KMS-11 (cell line): ENCODE data around the gene FYN.

Experiments
- H2AFZ ChIP-seq: fragments of 200-600 bp; sonication (generic); 2 replicates; pipeline ENCODE4 v1.6.1; 2016; ENCODE audit warnings: antibody characterized with exemption, mixed run types, low read depth
- H3K27ac ChIP-seq: fragments of 200-600 bp; sonication (generic); 2 replicates; pipeline ENCODE4 v1.6.1; 2016; ENCODE audit warnings: mild to moderate bottlenecking, mixed run types
- H3K27me3 ChIP-seq: fragments of 200-600 bp; sonication (generic); 2 replicates; pipeline ENCODE4 v1.6.1; 2017; ENCODE audit warnings: mild to moderate bottlenecking, low read depth, mixed run types, moderate library complexity; ENCODE audit not compliant: insufficient read depth
- H3K36me3 ChIP-seq: fragments of 200-600 bp; sonication (generic); 2 replicates; pipeline ENCODE4 v1.6.1; 2017; ENCODE audit warnings: mild to moderate bottlenecking, mixed run types; ENCODE audit not compliant: insufficient read depth
- H3K4me1 ChIP-seq: fragments of 200-600 bp; sonication (generic); 2 replicates; pipeline ENCODE4 v1.6.1; 2016; ENCODE audit warnings: mild to moderate bottlenecking, low read depth, mixed run types; ENCODE audit not compliant: poor library complexity, severe bottlenecking
- H3K4me2 ChIP-seq: fragments of 200-600 bp; sonication (generic); 2 replicates; pipeline ENCODE4 v1.7.0; 2016; ENCODE audit warnings: mild to moderate bottlenecking, mixed run types
- H3K4me3 ChIP-seq: fragments of 200-600 bp; sonication (generic); IDR thresholded peaks from 2 replicates; pipeline ENCODE4 v1.6.1; 2017; ENCODE audit warnings: low read depth, low read length, mixed read lengths; ENCODE audit not compliant: insufficient read depth
- H3K79me2 ChIP-seq: fragments of 200-600 bp; sonication (generic); 2 replicates; pipeline ENCODE4 v1.6.1; 2016; ENCODE audit warnings: low read depth, mixed run types; ENCODE audit not compliant: insufficient read depth
- H3K9ac ChIP-seq: fragments of 200-600 bp; sonication (generic); 2 replicates; pipeline ENCODE4 v1.6.1; 2016; ENCODE audit warnings: mild to moderate bottlenecking, mixed run types
- H4K20me1 ChIP-seq: fragments of 200-600 bp; sonication (generic); 2 replicates; pipeline ENCODE4 v1.6.1; 2016; ENCODE audit warnings: mild to moderate bottlenecking, mixed run types; ENCODE audit not compliant: insufficient read depth
- CTCF ChIP-seq: fragments of 200-600 bp; sonication (generic); conservative IDR thresholded peaks from 2 replicates; pipeline ENCODE4 v1.6.1; 2017; ENCODE audit warnings: low read depth, mild to moderate bottlenecking, antibody characterized with exemption, low read length, moderate library complexity, mixed read lengths

The FYN gene

GRCh38 chr6:111779660-111780059 is 93.6 kb downstream of the FYN start:
- no peak overlapping the region for H3K4me2 ChIP-seq
- TF ChIP-seq CTCF: no peak
- no peak overlapping the region for H3K27ac ChIP-seq
- H3K79me2 ChIP-seq: no peaks in the 10 kb centered on the region
- H3K9ac ChIP-seq: no peak overlapping the region
- no peaks in the 10 kb centered on the region for H3K27me3 ChIP-seq
- H4K20me1 ChIP-seq: no peaks in the 10 kb centered on the region
- H2AFZ ChIP-seq: no peak overlapping the region
- no peaks in the 10 kb centered on the region for H3K4me1 ChIP-seq
- H3K4me3 ChIP-seq: no peak overlapping the region
- no peaks in the 10 kb centered on the region for H3K36me3 ChIP-seq

- Histone ChIP-seq H3K36me3 (no peaks in the 10 kb centered on the region), H3K27me3 (no peaks in the 10 kb centered on the region), H3K9ac (no peak overlapping the region), H3K4me1 (peaks cover 3% of the 10 kb centered on the region), H3K27ac (no peak overlapping the region), H3K4me3 (no peak overlapping the region), H4K20me1 (no peaks in the 10 kb centered on the region), H2AFZ (no peak overlapping the region), H3K4me2 (no peak overlapping the region), H3K79me2 (no peaks in the 10 kb centered on the region)
- TF ChIP-seq CTCF: no peak
Measured at GRCh38 chr6:111779031-111779430, 94.2 kb downstream of the FYN start.

DNA sequence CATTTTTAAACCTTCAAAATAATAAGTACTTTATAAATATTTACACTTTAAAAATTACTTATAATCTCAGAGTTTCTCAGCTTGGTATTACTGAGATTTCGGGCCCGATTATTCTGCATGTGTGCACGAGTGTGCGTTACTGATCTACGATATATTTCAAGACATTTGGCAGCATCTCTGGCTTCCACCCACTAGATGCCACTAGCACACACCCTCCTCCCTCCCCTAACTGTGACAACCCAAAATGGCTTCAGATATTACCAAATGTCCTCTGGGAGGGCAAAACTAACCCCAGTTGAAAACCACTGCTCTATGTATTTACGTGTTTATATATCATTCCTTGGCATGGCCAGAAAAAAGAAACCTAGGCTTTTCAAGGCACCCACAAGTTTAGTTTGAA is 95.9 kb downstream of the FYN start:
- Histone ChIP-seq H4K20me1 (no peaks in the 10 kb centered on the region), H3K4me3 (no peak overlapping the region), H3K79me2 (no peaks in the 10 kb centered on the region), H3K9ac (no peak overlapping the region), H2AFZ (no peak overlapping the region), H3K4me2 (no peak overlapping the region), H3K4me1 (peaks cover 6% of the 10 kb centered on the region), H3K36me3 (no peaks in the 10 kb centered on the region), H3K27ac (no peak overlapping the region), H3K27me3 (no peaks in the 10 kb centered on the region)
- TF ChIP-seq CTCF: no peak

DNA sequence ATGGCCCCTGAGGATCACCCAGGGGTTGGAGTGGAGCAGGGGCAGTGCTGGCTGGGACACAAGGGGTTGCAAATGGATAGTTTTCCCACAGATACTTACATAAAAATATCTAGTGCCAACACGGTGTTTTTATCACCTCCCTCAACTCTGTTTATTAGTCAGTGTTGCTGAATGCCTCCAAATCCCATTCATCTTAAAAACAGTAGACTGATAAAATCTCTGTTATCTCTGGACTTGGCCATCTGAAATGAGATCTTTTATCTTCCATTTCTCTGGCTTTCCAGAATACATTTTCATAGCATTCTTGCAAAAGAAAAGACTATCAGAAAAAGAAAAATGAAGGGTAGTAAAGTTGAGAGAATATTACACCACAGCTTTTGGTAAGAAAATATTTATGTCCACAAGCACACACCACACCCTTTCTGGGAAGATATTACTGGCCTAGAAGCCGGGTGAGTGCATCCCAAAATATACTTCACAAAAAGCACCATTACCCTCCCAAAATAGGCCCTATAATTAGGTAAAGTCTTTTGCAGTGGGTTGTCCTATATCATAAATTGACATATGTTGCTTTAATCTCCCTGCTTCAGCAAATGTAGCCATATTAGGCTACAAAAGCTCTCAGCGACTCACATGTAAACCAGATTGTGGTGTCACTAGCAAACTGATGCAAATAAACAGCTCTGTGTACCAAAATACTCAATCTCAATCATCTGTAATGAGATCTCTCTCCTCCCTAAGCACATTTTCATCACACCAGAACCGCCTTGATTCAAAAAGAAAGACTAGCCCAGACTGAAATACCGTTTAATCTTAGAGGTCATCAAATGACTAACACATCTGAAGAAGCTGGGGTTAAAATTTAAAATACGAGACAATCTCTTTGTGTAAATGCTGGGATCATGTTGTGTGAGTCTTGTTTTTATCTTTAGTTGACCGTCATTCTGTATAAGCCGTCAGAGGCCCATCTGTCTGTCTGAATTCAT is 96.7 kb downstream of the FYN start:
- Histone ChIP-seq H3K36me3 (no peaks in the 10 kb centered on the region), H3K79me2 (no peaks in the 10 kb centered on the region), H3K4me2 (no peak overlapping the region), H3K9ac (no peak overlapping the region), H4K20me1 (no peaks in the 10 kb centered on the region), H2AFZ (no peak overlapping the region), H3K4me3 (no peak overlapping the region), H3K27me3 (no peaks in the 10 kb centered on the region), H3K4me1 (peaks cover 7% of the 10 kb centered on the region), H3K27ac (no peak overlapping the region)
- TF ChIP-seq CTCF: no peak
